HG02623 (cell line): ENCODE data around the gene PLSCR3.

ENCODE experiments used
- ATAC-seq: cut with Tn5 transposase; IDR thresholded peaks from one replicate; pipeline ENCODE4 v1.9.1; 2021; ENCODE audit warnings: moderate library complexity; ENCODE audit not compliant: unreplicated experiment

The PLSCR3 gene

GRCh38 chr17:7351665-7352502, 42.4 kb downstream of the PLSCR3 start, which contains the start of gene KCTD11:
Gene KCTD11, plus strand, starts transcription at chr17:7352162.
- peak; percentile 56 for ATAC-seq

- ATAC-seq: no peak
Measured at GRCh38 chr17:7348478-7349242, 45.7 kb downstream of the PLSCR3 start.

GRCh38 chr17:7347630-7348477, 46.5 kb downstream of the PLSCR3 start:
- ATAC-seq: no peak

- ATAC-seq: no peak
Measured at GRCh38 chr17:7346761-7347614, 47.3 kb downstream of the PLSCR3 start.

GRCh38 chr17:7343250-7343649, 51.1 kb downstream of the PLSCR3 start:
- no peak for ATAC-seq

GRCh38 chr17:7341842-7342241, 52.5 kb downstream of the PLSCR3 start:
- no peak for ATAC-seq

- no peak for ATAC-seq
Measured at GRCh38 chr17:7340179-7340578, 54.1 kb downstream of the PLSCR3 start.
